Right lobe of liver (tissue), 6 donors: Measurements from ENCODE around the gene GALNS. TPM values are rescaled to one million over a fixed set of nuclear protein-coding genes. Genes with fewer than 3 reads are reported as not detected.

Experiments used
- ATAC-seq, 4 donors: fragments of 200-7000 bp; cut with Tn5 transposase; one replicate each; pipeline ENCODE4 v1.9.1; 2020; ENCODE audit warnings: mild to moderate bottlenecking in 4 of 4, moderate library complexity in 4 of 4
- DNase-seq, 3 donors: peaks; one replicate each; pipeline ENCODE4 v3.0.0-alpha.2; 2020
- H3K27ac ChIP-seq, 3 donors: fragments of 200-600 bp; one replicate each; pipeline ENCODE4 v1.8.0; 2022
- H3K27me3 ChIP-seq, 2 donors: fragments of 200-600 bp; one replicate each; pipeline ENCODE4 v1.8.0; 2022
- H3K36me3 ChIP-seq, 4 donors: fragments of 200-600 bp; sonication (generic) in 1 of 4; one replicate each; pipeline versions ENCODE4 v1.5.1 to v1.8.0; 2017 to 2022; ENCODE audit warnings: control low read depth in 1 of 4
- H3K4me1 ChIP-seq, 4 donors: fragments of 200-600 bp; sonication (generic) in 1 of 4; one replicate each; pipeline versions ENCODE4 v1.5.1 to v1.8.0; 2017 to 2022; ENCODE audit warnings: control low read depth in 1 of 4
- H3K4me3 ChIP-seq, 3 donors: fragments of 200-600 bp; one replicate each; pipeline ENCODE4 v1.8.0; 2022
- H3K9me3 ChIP-seq, 4 donors: fragments of 200-600 bp; sonication (generic) in 1 of 4; one replicate each; pipeline versions ENCODE4 v1.5.1 to v1.8.0; 2017 to 2022; ENCODE audit warnings: control low read depth in 1 of 4
- CTCF ChIP-seq, 4 donors: fragments of 200-600 bp in 3 of 4; fragments of 450-650 bp in 1 of 4; IDR thresholded peaks; one replicate each; pipeline versions ENCODE4 v1.5.1 to v1.8.0; 2016 to 2022; ENCODE audit warnings: antibody characterized with exemption in 4 of 4, mild to moderate bottlenecking in 2 of 4
- POLR2A ChIP-seq: fragments of 450-650 bp; IDR thresholded peaks from one replicate; pipeline ENCODE4 v1.6.1; 2017; ENCODE audit warnings: antibody characterized with exemption, mild to moderate bottlenecking
- WGBS: methylation state at CpG from one replicate; pipeline ENCODE4 v1.1.6; 2018; ENCODE audit warnings: low coverage, low lambda C conversion rate; ENCODE audit not compliant: insufficient coverage; ENCODE audit errors: missing lambda C conversion rate; 5-methylcytosine and 5-hydroxymethylcytosine counted together
- intact Hi-C, 2 donors: fragments of 100-400 bp; cut with DNase I; formaldehyde crosslinking; loops; one replicate each; pipeline versions ENCODE4 v1.11.2 to v1.14.1; 2022
- long read RNA-seq: library from polyadenylated mRNA; unstranded; transcript quantifications from one replicate; pipeline ENCODE4 v2.0.0, GENCODE V29; 2019
- total RNA-seq, 6 experiments: library from RNA; depleted of rRNA in 2 of 6; stranded (reverse); fragments of >200 nt in 2 of 6; fragmentation: NEBNext Ultra II Directional in 3 of 6; extraction: Animal tissue kit (Norgen Biotek cat#: 25700) in 3 of 6; gene quantifications; one replicate each; pipeline versions ENCODE4 v1.1.0 to v1.2.4, GENCODE V29; 2016 to 2023
- donor health status: DM: no; HTN: yes; CAD: no.
- donor health status: DM: no; HTN: no; CAD: no.
- donor health status: DM: no; HTN: no; CAD: no.
- donor health status: DM: no; HTN: yes; CAD: no.
- donor health status: DM: no; HTN: yes; CAD: no.

Gene GALNS, protein sequence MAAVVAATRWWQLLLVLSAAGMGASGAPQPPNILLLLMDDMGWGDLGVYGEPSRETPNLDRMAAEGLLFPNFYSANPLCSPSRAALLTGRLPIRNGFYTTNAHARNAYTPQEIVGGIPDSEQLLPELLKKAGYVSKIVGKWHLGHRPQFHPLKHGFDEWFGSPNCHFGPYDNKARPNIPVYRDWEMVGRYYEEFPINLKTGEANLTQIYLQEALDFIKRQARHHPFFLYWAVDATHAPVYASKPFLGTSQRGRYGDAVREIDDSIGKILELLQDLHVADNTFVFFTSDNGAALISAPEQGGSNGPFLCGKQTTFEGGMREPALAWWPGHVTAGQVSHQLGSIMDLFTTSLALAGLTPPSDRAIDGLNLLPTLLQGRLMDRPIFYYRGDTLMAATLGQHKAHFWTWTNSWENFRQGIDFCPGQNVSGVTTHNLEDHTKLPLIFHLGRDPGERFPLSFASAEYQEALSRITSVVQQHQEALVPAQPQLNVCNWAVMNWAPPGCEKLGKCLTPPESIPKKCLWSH
- 10 to 100 TPM in 5 of 6 experiments, 1 to 10 TPM in 1; 9.2 to 20.6 (median 16.5) TPM for total RNA-seq
- long read RNA-seq, partial matches to known transcripts: 0 of 2 reads
- long read RNA-seq, other reads (novel, unspliced or antisense): 1 of 2 reads

- Histone ChIP-seq H3K27me3 (no peaks in the 10 kb centered on the region), H3K27ac (peak within 1 kb of the TSS; percentile 48 to 64 (median 54)), H3K4me3 (peak within 1 kb of the TSS; percentile 94 to 98 (median 96)), H3K4me1 (peaks cover 0 to 18% (median 7%) of the 10 kb centered on the region in 4 donors), H3K36me3 (peaks cover 0 to 29% (median 5%) of the 10 kb centered on the region in 4 donors), H3K9me3 (no peaks in the 10 kb centered on the region)
- DNase-seq (peak; percentile 99), ATAC-seq (peak; percentile 93 to 96 (median 96))
- peak; percentile 72 for TF ChIP-seq POLR2A
- no peak for TF ChIP-seq CTCF (IDR thresholded peaks at IDR 0.05)
- 0% methylated on average over 18 of the region's 87 CpGs for WGBS
- intact Hi-C loops: no loop called here
Observed at GRCh38 chr16:88856828-88857727, at the start of gene GALNS, which contains the start of gene TRAPPC2L. Gene GALNS, minus strand, starts transcription at chr16:88856947. Its CDS starts 70 bp downstream, at chr16:88856877. Gene TRAPPC2L, plus strand, starts transcription at chr16:88857127. Its CDS starts 24 bp downstream, at chr16:88857151.

DNA sequence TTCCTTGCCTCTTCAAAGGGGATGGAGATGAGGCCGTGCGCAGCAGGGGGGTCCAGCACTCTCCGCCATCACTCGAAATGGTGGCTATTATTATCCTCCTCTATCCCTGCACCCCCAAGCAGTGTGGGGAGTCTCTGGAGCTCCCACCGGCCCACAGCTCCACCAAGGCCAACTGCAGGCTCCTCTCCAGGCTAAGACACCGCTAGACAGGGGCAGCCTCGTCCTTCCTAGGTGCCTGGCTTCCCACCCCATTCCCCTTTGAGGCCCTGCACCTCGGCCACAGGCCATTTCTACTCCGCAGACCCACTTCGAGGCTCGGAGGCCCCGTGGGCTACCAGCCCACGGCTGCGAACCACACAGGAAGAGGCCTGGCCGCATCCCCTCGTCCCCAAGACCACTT, 49.3 kb upstream of the GALNS start:
- H3K4me1 ChIP-seq: no peaks in the 10 kb centered on the region
- DNase-seq: no peak
- H3K9me3 ChIP-seq: no peaks in the 10 kb centered on the region
- H3K36me3 ChIP-seq: no peaks in the 10 kb centered on the region
- no peak overlapping the region for H3K27ac ChIP-seq
- TF ChIP-seq POLR2A (no peak), CTCF (IDR thresholded peaks at IDR 0.05) (no peak)
- intact Hi-C loops: no loop called here
- H3K4me3 ChIP-seq: no peak overlapping the region
- WGBS: 60% methylated on average over 10 of the region's 16 CpGs
- ATAC-seq: no peak
- no peaks in the 10 kb centered on the region for H3K27me3 ChIP-seq

GRCh38 chr16:88905563-88905962, 48.8 kb upstream of the GALNS start:
- DNase-seq: no peak
- WGBS: 36% methylated on average over 9 of the region's 13 CpGs
- Histone ChIP-seq H3K27me3 (no peaks in the 10 kb centered on the region), H3K27ac (no peak overlapping the region), H3K4me1 (no peaks in the 10 kb centered on the region), H3K9me3 (no peaks in the 10 kb centered on the region), H3K36me3 (no peaks in the 10 kb centered on the region), H3K4me3 (no peak overlapping the region)
- TF ChIP-seq CTCF (IDR thresholded peaks at IDR 0.05): no peak
- no peak for TF ChIP-seq POLR2A
- intact Hi-C loops: no loop called here
- ATAC-seq: peak in 1 of 4 donors; percentile 25

DNA sequence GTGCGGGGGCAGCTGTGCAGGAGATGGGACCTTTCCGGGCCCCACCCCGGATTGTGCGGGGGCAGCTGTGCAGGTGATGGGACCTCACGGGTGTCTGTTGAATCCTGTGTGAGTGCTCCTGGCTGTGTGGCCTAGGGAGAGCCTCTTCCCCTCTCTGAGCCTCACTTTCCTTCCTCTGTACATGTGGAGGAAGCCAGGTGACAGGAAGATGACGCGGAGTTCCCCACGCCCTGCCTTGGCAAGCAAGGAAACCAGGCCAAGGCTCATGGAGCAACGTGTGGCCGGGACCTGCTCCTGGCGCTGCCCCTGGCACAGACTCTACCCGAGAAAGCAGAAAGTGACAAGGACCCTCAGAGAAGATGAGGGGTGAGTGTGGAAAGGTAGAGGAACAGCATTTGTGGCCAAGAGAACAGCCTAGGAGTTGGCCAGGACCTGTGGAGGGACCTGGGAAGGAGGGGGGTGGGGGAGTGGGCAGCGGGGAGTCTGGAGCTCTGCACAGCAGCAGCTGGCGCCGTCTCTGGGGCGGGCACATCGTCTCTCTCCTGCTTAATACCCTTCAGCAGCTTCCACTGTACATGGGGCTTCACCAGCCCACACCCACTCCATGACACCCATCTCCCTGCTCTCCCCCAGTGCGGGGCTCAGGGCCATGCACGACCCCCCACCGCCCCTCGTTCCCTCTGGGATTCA, 48.1 kb upstream of the GALNS start:
- Histone ChIP-seq H3K36me3 (no peaks in the 10 kb centered on the region), H3K9me3 (no peaks in the 10 kb centered on the region), H3K4me1 (no peaks in the 10 kb centered on the region), H3K27ac (no peak overlapping the region), H3K4me3 (no peak overlapping the region), H3K27me3 (no peaks in the 10 kb centered on the region)
- intact Hi-C loops: no loop called here
- WGBS: 64% methylated on average over 6 of the region's 21 CpGs
- DNase-seq (no peak), ATAC-seq (no peak)
- TF ChIP-seq POLR2A (no peak), CTCF (IDR thresholded peaks at IDR 0.05) (no peak)
